Neuronal stem cell (in vitro differentiated cells): ENCODE data around the gene MYO10. TPM values are rescaled to one million over a fixed set of nuclear protein-coding genes. Genes with fewer than 3 reads are reported as not detected.

Experiments used
- small RNA-seq: library from polyadenylated mRNA; stranded (forward); fragments of <200 nt; extraction: miRNeasy Mini kit (QIAGEN cat#:217004); gene quantifications from one replicate; pipeline ENCODE3, GENCODE V24; 2013; ENCODE audit not compliant: insufficient read depth

MYO10 gene

Small RNAs within 50 kb of the gene (small RNA-seq; reads per million reads assigned to genes)
- gene RF00019 = not detected
- not detected for gene RNA5SP179
- not detected for gene RNU6-660P
